OCI-LY1 (cell line): ENCODE data around the gene RPS6KL1.
A peak's percentile ranks its signal among the peaks of the same experiment; 100 is the strongest.

ENCODE experiments used
- H2AFZ ChIP-seq: fragments of 200-600 bp; sonication (generic), shearing (Covaris generic); 2 replicates; pipeline ENCODE4 v1.6.0; 2014; ENCODE audit warnings: antibody characterized with exemption, mild to moderate bottlenecking, low read length
- H3F3A ChIP-seq: fragments of 200-600 bp; sonication (generic), shearing (Covaris generic); 2 replicates; pipeline ENCODE4 v1.6.0; 2014; ENCODE audit warnings: mild to moderate bottlenecking, antibody characterized with exemption, low read length, moderate library complexity; ENCODE audit not compliant: insufficient read depth
- H3K27ac ChIP-seq: fragments of 200-600 bp; sonication (generic); 2 replicates; pipeline ENCODE4 v1.5.1; 2014; ENCODE audit warnings: low read length, mixed run types, mild to moderate bottlenecking, low read depth; ENCODE audit not compliant: poor library complexity, severe bottlenecking
- H3K27me3 ChIP-seq: fragments of 200-600 bp; sonication (generic); 2 replicates; pipeline ENCODE4 v1.6.0; 2014; ENCODE audit warnings: antibody characterized with exemption, mild to moderate bottlenecking, low read length, moderate library complexity; ENCODE audit not compliant: insufficient read depth
- H3K36me3 ChIP-seq: fragments of 200-600 bp; sonication (generic); 2 replicates; pipeline ENCODE4 v1.6.1; 2014; ENCODE audit warnings: mild to moderate bottlenecking, antibody characterized with exemption, low read length, moderate library complexity, mixed read lengths; ENCODE audit not compliant: insufficient read depth
- H3K4me1 ChIP-seq: fragments of 200-600 bp; sonication (generic); 2 replicates; pipeline ENCODE4 v1.5.1; 2014; ENCODE audit warnings: mild to moderate bottlenecking, low read length, moderate library complexity; ENCODE audit not compliant: insufficient read depth, severe bottlenecking
- H3K4me2 ChIP-seq: fragments of 200-600 bp; sonication (generic), shearing (Covaris generic); 2 replicates; pipeline ENCODE4 v1.6.1; 2014; ENCODE audit warnings: low read length
- H3K4me3 ChIP-seq: fragments of 200-600 bp; sonication (generic); 2 replicates; pipeline ENCODE4 v1.5.1; 2014; ENCODE audit warnings: low read length, low read depth, mild to moderate bottlenecking, mixed read lengths; ENCODE audit not compliant: poor library complexity, severe bottlenecking
- H3K79me2 ChIP-seq: fragments of 200-600 bp; shearing (Covaris generic); 2 replicates; pipeline ENCODE4 v1.6.1; 2016; ENCODE audit warnings: mixed run types, low read length, mixed read lengths; ENCODE audit not compliant: insufficient read depth
- H3K9ac ChIP-seq: fragments of 200-600 bp; sonication (generic), shearing (Covaris generic); 2 replicates; pipeline ENCODE4 v1.6.1; 2014; ENCODE audit warnings: mild to moderate bottlenecking, low read length, mixed read lengths
- H3K9me2 ChIP-seq: fragments of 200-600 bp; sonication (generic), shearing (Covaris generic); 2 replicates; pipeline ENCODE4 v1.6.1; 2014; ENCODE audit warnings: low read depth, mild to moderate bottlenecking, low read length, mixed read lengths
- H3K9me3 ChIP-seq: fragments of 200-600 bp; shearing (Covaris generic); 2 replicates; pipeline ENCODE4 v1.6.1; 2014; ENCODE audit warnings: low read length, mixed read lengths
- H4K20me1 ChIP-seq: fragments of 200-600 bp; sonication (generic), shearing (Covaris generic); 2 replicates; pipeline ENCODE4 v1.6.0; 2016; ENCODE audit warnings: mild to moderate bottlenecking, low read length; ENCODE audit not compliant: insufficient read depth
- EZH2 ChIP-seq: fragments of 200-600 bp; sonication (generic), shearing (Covaris generic); IDR thresholded peaks from 2 replicates; pipeline ENCODE4 v1.8.0; 2017; ENCODE audit warnings: borderline replicate concordance, mixed run types, mild to moderate bottlenecking, antibody characterized with exemption, low read length, moderate library complexity, mixed read lengths
- TF ChIP-seq, protein P1 (sequence below): fragments of 200-600 bp; sonication (generic), shearing (Covaris generic); IDR thresholded peaks from 2 replicates; pipeline ENCODE4 v1.5.1; 2017; ENCODE audit warnings: mild to moderate bottlenecking, antibody characterized with exemption, low read length, moderate library complexity, mixed read lengths

RPS6KL1 gene

DNA sequence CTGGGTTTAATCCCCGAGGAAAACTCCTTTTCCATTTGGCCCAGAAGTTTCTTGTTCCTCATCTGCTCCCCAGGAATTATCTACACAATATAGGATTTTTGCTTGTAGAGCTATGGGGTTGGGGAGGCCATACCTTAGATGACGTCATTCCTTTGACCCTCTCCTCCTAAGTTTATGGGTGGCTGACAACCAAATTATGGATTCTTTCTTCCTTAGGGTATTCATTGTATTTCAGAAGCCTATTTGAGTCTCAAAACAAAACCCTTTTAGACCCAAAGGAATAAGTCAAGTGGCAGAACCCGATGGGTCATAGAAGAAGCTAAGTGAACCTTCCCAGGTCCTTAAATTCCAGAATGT, 61.3 kb downstream of the RPS6KL1 start:
- no peak overlapping the region for H3K4me3 ChIP-seq
- H3K27me3 ChIP-seq, result no peaks in the 10 kb centered on the region; the same call in 1 of the 2 replicates
- H3K4me2 ChIP-seq, result no peak overlapping the region
- H3K9me3 ChIP-seq, result no peaks in the 10 kb centered on the region
- H2AFZ ChIP-seq, result no peak overlapping the region
- no peak overlapping the region for H3K27ac ChIP-seq
- TF ChIP-seq EZH2, result no peak
- TF ChIP-seq, protein P1, sequence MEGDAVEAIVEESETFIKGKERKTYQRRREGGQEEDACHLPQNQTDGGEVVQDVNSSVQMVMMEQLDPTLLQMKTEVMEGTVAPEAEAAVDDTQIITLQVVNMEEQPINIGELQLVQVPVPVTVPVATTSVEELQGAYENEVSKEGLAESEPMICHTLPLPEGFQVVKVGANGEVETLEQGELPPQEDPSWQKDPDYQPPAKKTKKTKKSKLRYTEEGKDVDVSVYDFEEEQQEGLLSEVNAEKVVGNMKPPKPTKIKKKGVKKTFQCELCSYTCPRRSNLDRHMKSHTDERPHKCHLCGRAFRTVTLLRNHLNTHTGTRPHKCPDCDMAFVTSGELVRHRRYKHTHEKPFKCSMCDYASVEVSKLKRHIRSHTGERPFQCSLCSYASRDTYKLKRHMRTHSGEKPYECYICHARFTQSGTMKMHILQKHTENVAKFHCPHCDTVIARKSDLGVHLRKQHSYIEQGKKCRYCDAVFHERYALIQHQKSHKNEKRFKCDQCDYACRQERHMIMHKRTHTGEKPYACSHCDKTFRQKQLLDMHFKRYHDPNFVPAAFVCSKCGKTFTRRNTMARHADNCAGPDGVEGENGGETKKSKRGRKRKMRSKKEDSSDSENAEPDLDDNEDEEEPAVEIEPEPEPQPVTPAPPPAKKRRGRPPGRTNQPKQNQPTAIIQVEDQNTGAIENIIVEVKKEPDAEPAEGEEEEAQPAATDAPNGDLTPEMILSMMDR, result no peak
- no peaks in the 10 kb centered on the region for H3K79me2 ChIP-seq
- no peaks in the 10 kb centered on the region for H3K36me3 ChIP-seq
- no peak overlapping the region for H3K9ac ChIP-seq
- no peaks in the 10 kb centered on the region for H4K20me1 ChIP-seq
- H3K9me2 ChIP-seq, result no peaks in the 10 kb centered on the region
- no peaks in the 10 kb centered on the region for H3K4me1 ChIP-seq
- no peaks in the 10 kb centered on the region for H3F3A ChIP-seq

DNA sequence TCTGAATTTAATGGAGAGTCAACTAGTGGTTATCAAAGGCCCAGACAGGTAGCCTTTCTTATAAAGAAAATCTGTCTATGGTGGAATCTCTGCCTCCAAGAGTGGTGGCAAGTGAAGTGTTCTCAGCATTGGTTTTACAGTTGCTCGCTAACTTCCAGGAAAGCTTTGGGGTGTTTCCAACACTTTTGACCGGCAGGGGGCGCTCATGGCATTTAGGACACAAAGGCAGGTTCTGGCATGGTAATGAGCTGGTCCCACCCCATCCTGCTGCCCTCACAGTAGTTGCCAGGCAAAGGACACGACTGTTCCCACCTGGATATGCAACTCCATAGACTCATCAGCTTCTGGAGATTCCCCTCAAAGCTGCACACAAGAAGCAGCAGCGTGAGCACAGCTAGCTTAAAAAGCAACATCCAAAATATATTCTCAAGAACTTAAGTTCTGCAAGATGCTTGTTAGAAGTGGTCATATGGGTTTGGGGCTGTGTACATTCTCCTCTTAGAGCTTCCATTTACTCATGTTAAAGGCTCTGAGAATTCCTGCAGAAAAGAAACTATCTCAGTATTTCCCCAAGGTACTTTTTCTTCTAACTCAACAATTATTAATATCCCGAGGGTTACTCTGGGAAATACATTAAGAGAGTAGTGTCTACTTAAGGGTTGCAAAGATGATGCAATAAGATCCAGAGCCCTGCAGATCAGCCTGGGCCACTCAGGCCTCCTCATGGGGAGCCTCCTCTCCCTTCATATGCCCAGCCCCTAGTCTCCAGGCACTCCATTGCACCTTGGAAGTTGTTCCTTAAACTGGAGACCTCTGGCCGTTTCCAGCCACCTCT, 61.9 kb downstream of the RPS6KL1 start:
- no peak overlapping the region for H3K9ac ChIP-seq
- H3K27me3 ChIP-seq, result no peaks in the 10 kb centered on the region; the same call in 1 of the 2 replicates
- no peak overlapping the region for H3K27ac ChIP-seq
- H4K20me1 ChIP-seq, result no peaks in the 10 kb centered on the region
- H3K4me1 ChIP-seq, result no peaks in the 10 kb centered on the region
- no peak overlapping the region for H3K4me3 ChIP-seq
- H3K36me3 ChIP-seq, result no peaks in the 10 kb centered on the region
- H3K9me2 ChIP-seq, result no peaks in the 10 kb centered on the region
- H3K79me2 ChIP-seq, result no peaks in the 10 kb centered on the region
- H3K9me3 ChIP-seq, result no peaks in the 10 kb centered on the region
- H3K4me2 ChIP-seq, result no peak overlapping the region
- TF ChIP-seq, protein P1, result peak; percentile 89
- TF ChIP-seq EZH2, result no peak
- no peaks in the 10 kb centered on the region for H3F3A ChIP-seq
- H2AFZ ChIP-seq, result no peak overlapping the region

DNA sequence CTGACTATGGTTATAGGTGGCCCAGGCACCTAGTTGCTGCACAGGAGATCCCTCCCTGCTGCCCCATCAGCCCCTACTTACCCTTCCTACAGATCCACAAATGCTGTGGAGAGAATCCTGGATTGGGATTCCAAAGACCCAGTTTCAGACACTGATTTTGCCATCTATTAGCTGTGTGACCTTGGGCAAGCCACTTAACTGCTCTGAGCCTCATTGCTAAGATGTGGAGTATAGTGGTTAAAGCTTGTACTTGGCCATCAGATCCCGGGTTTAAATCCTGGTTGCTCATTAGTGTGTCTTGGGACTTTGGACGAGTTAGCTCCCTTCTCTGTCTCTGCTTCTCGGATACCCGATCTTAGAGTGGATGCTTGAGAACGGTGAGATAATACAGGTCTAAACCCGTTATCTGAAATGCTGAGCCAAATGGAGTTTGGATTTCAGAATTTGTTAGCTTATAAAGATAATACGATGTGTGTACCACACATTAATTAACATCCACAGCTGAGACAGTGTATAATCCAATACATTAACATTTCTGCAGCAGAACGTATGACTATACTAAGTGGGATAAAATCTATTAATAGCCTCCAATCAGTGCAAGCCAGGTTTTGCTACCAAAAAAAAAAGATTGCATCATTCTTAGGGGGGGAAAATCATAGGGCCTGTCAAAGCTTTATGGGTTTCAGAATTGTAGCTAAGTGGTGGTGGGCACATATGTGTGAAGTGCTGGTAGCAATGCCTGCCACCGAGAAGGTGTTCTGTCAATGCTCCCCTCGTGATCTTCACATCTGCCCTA, 63.1 kb downstream of the RPS6KL1 start:
- no peak overlapping the region for H3K27ac ChIP-seq
- no peaks in the 10 kb centered on the region; the same call in 1 of the 2 replicates for H3K27me3 ChIP-seq
- H3K4me2 ChIP-seq, result no peak overlapping the region
- no peaks in the 10 kb centered on the region for H3F3A ChIP-seq
- H3K9me3 ChIP-seq, result no peaks in the 10 kb centered on the region
- H3K4me3 ChIP-seq, result no peak overlapping the region
- no peak overlapping the region for H2AFZ ChIP-seq
- no peaks in the 10 kb centered on the region for H3K79me2 ChIP-seq
- H4K20me1 ChIP-seq, result no peaks in the 10 kb centered on the region
- H3K4me1 ChIP-seq, result no peaks in the 10 kb centered on the region
- TF ChIP-seq EZH2, result no peak
- TF ChIP-seq, protein P1, result no peak
- H3K9ac ChIP-seq, result no peak overlapping the region
- no peaks in the 10 kb centered on the region for H3K36me3 ChIP-seq
- H3K9me2 ChIP-seq, result no peaks in the 10 kb centered on the region
